Fibroblast of skin of right biceps (primary cell): ENCODE data around the gene WSB2.
"Not testable (repeated sequence)": the region's sequence is repeated elsewhere in the genome, so short reads cannot be mapped to it uniquely, and the experiment has no call there.

Experiments
- DNase-seq: peaks from one replicate; pipeline ENCODE4 v3.0.0-alpha.2; 2013

Gene WSB2

DNA sequence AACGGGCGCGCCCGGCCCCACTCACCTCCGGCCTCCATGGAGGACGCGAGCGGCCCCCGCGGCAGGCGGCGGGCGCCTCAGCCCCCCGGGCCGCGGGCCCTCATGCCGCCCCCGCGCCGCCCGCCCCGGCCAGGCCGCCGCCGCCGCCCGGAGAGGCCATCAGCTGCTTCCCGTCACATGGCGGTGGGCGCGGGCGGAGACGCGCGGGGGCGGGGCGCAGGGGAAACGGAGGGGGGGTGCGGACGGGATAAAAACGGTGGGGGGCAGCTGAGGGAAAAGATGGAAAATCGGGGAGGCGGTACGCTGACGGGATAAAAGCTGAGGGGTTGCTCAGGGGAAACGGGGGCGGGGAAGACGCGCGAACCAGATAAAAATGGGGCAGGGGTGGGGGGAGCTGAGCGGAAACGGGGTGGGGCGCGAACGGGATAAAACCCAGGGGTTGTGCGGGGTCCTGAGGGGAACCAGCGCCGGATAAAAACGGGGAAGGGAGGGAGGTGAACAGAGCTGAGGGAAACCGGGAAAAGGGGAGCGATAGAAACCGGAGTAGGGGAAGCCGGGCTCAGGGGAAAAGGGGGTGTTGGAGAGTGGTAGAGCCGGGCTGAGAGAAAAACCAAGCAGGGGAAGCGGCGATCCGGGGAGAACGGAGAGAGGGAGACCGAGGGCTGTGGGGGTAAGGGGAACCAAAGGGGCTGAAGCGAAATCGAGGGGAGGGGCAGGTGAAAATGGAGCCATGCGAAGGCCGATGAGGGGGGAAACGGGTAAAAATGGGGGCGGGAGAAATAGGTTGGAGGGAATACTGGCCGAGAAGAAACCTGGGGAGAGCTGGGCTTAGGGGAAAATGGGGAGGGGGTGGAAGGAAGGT is at the start of gene WSB2:
TSS of gene WSB2 (minus strand) at position 169 of the 862 bp plus-strand sequence. CDS start at position 38, 131 bp downstream.
- DNase-seq = peak; percentile 77

- DNase-seq = no peak
Measured at GRCh38 chr12:118109088-118109487, 48.1 kb upstream of the WSB2 start.

DNA sequence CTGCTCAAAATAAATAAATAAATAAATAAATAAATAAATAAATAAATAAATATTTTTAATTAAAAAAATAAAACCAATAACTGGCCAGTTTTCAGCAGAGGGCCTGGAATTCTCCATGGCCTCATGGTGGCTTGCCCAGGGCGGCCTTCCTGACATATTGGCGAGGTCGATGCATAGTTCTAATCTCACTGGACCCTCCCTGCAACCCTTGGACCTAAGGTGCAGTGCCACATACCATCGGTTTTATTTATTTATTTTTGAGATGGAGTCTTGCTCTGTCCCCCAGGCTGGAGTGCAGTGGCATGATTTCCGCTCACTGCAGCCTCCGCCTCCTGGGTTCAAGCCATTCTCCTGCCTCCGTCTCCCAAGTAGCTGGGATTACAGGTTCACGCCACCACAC is 46.7 kb upstream of the WSB2 start:
- DNase-seq = no peak

DNA sequence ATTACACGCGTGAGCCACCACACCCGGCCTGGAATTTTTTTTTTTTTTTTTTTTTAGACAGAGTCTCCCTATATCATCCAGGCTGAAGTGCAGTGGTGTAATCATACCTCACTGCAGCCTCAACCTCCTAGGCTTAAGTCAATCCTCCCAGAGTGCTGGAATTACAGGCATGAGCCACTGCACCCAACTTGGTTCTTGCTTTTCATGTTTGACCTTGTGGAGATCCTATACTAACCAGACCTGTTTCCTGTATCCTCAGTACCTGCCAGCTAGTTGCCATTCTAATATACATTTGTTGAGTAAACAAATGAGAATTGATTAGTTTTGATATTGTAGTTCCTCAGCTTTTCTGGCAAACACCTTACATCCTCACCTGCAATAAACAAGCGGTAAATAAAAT is 46.0 kb upstream of the WSB2 start:
- DNase-seq = no peak

- peak; percentile 71 for DNase-seq
Measured at GRCh38 chr12:118103601-118104382, 42.8 kb upstream of the WSB2 start, which contains the start of gene VSIG10. TSS of gene VSIG10 (minus strand) at chr12:118104011. CDS start at chr12:118103671, 340 bp downstream.

DNA sequence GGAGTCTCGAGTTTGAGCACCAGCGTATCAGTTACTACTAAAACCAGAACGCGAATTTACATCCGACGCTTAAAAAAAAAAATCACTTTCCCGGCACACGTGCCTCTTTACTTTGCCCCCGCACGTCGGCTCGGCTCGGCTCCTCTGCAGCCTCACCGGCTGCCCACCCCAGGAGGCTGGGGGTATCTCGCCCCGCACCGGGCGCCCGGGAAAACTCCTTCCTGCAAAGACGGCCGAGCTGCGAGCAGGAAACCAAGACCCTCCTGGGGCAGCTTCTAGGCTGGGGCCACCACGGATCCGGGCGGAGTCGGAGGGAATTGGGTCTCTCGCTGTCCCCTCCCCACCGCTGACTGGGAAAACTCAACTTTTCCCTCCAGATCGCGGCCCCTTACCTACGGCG is 42.2 kb upstream of the WSB2 start:
- peak; percentile 18 for DNase-seq

DNA sequence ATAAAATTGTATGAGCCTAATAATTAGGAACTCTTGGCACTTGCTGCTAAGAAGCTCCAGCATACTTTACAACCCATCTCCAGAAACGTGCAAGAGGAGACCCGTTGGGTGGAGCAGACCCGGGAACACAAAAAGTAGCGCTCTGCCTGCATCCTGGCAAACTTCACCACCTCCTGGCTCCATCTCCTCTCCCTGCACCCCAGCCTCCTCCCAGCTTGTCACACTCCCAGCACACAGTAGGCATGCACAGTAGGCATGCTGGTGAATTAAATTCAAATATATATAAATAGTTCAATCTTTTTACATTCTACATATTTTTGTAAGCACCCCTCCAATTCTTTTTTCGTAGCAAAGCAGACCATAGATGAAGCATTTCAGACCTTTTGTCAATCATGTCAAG is 41.6 kb upstream of the WSB2 start:
- DNase-seq = no peak

- peak; percentile 18 for DNase-seq
Measured at GRCh38 chr12:118102070-118102469, 41.1 kb upstream of the WSB2 start.

GRCh38 chr12:118101051-118101450 is 40.1 kb upstream of the WSB2 start:
- no peak for DNase-seq

DNA sequence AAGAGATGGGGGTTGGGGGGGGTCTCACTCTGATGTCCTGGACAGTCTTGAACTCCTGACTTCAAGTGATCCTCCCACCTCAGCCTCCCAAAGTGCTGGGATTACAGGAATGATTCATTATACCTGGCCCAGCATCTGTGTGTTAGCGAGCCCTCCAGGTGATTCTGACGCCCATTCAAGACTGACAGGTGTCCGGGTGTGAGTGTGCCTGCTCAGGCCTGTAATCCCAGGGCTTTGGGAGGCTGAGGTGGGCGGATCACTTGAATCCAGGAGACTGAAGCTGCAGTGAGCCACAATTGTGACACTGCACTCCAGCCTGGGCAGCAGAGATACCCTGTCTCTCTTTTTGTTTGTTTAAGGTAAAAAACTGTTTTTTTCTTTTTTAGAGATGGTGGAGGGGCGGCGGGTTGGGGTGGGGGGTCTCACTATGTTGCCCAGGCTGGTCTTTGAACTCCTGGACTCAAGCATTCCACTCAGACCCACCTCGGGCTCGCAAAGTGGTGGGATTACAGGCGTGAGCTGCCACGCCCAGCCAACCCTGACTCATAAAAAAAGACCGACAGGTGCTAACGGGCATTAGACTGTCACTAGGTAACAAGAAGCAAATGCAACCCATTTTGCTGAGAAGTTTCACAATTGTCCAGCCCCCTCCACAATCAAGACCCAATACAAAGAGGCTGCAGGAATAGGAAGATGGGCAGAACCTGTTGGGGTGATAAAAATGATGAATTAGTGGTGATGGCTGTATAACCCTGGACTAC is 38.1 kb upstream of the WSB2 start:
- DNase-seq = no peak

GRCh38 chr12:118098401-118098800 is 37.4 kb upstream of the WSB2 start:
- no peak for DNase-seq

DNA sequence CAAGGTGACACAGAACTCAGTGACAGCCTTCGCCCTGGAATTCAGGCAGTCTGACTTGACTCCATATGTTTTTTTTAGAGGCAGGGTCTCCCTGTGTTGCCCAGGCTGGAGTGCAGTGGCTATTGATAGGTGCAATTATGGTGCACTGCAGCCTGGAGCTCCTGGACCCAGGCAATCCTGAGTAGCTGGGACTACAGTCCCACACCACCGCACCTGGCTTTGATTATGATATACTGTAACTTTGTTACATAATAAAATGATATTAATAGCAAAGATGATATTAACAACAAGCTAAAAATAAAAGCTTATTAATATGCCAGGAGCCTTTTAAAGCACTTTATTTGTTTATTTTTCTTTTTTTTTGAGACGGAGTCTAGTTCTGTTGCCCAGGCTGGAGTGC is 33.1 kb upstream of the WSB2 start:
- DNase-seq = no peak

DNA sequence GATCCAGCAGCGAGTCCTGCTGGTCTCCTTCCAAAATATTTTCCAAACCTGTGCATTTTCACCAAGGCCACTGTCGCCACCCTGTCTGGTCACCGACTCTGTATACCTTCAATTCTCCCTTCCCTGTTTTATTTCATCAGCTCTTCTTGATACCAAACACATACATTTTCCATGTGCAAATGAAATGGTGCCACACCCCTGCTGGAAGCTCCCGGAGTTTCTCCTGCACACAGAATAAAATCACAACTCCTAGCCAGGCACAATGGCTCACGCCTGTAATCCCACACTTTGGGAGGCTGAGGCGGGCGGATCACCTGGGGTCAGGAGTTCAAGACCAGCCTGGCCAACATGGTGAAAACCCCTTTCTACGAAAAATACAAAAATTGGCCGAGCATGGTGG is 28.8 kb upstream of the WSB2 start:
- no peak for DNase-seq

DNA sequence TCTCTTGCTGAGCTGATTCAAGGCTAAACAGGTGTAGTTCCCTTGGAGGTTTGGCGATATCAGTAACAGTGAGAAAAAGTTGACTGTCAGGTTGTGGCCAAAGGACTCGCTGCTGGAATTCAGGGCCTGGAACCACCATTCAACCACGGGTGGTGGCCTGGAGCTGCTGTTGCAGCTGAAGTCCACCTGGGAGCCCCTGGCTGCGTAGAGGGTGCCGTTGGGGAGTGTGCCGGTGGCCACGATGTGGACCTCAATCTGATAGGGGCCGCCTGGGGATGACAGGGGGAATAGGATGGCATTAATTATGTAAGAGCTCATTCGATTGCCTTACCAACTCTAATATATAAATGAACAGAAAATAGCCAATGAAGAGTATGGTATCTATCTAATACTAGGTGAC is 21.2 kb upstream of the WSB2 start:
- no peak for DNase-seq

- DNase-seq = not testable (repeated sequence)
Measured at GRCh38 chr12:118081521-118081920, 20.5 kb upstream of the WSB2 start.

DNA sequence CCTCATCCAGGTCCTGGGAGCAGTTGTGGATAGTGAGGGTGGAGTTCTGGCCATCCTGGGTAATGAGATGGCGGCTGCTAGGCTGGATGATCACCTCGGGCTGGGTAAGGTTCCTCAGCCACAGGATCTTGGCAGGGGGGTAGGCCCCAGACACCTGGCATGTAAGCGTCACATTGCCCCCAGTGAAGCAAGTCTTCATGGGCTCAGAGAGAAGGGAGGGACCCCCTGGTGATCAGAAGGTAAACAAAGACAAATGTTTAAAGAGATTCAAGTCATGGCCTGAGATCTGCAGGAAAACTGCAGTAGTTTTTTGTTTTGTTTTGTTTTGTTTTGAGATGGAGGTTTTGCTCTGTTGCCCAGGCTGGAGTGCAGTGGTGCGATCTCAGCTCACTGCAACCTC is 12.8 kb upstream of the WSB2 start:
- DNase-seq = no peak

DNA sequence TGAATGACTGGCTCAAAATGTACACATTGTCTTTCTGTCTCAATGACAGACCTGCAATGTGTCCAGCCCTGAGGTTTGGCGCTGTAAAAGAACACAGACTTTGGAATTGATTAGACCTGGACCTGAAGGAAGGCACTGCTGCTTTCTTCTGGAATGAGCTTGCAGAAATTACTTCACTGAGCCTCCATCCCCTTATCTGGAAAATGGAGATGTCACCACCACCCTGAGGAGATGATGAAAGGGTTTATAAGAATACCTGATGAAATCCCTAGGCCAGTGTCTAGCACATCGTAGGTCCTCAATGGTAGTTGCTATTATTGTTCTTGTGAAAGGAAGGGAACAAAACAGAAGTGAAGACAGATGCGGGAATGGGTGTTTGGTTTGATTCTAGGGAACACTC is 9.7 kb upstream of the WSB2 start:
- no peak for DNase-seq

DNA sequence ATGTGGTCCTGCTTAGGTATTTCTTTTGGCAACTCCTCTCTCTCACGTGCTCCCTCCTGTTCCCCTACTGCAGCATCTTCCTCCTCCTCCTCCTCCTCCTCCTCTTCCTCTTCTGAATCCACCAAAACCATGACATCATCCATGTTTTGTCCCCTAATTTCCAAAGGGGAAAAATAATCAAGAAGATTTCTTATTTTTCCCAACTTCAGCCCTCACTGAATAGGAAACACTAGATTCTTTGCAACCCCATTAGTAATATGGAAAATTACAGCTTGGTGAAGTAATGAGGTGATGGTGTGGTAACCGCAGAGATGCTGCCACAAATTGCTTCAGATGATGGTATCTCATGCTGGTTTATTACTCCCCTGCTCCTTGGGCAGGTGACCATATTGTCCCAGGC is 7.5 kb upstream of the WSB2 start:
- no peak for DNase-seq

DNA sequence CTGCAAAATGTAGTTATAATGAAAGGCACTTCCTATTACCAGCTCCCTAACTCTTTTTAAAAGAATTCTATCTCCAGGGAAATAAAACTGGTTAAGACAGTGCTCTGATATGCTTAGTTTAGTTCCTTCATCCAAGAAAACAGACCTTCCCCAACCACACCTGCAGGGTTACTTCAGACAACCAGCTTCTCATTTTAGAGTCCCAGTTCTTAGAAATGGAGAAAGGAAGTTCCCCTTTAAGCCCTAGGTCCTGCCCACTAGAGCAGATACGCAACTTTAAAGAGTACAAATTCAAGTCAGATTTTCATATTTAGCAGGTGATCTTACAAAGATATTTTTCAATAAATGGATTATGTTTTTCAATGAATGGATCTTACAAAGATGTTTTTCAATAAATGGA is 4.4 kb upstream of the WSB2 start:
- DNase-seq = no peak

DNA sequence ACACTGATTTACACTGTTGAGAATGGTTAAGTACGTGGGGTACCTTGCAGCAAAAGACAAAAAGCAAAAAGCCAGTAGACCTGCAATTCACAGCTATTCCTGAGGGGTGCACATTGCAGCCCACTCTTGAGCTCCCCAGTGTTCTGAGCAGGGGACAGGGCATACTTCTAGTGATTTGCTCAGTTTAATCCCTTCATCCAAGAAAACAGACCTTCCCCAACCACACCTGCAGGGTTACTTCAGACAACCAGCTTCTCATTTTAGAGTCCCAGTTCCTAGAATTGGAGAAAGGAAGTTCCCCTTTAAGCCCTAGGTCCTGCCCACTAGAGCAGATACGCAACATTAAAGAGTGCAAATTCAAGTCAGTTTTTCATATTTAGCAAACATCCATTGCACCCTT is 3.6 kb upstream of the WSB2 start:
- no peak for DNase-seq

GRCh38 chr12:118063576-118064391 is 2.8 kb upstream of the WSB2 start:
- DNase-seq = peak; percentile 30
